ENCODE results near the gene HOMEZ.
"Not testable (repeated sequence)": the region's sequence is repeated elsewhere in the genome, so short reads cannot be mapped to it uniquely, and the experiment has no call there.

The HOMEZ gene, protein sequence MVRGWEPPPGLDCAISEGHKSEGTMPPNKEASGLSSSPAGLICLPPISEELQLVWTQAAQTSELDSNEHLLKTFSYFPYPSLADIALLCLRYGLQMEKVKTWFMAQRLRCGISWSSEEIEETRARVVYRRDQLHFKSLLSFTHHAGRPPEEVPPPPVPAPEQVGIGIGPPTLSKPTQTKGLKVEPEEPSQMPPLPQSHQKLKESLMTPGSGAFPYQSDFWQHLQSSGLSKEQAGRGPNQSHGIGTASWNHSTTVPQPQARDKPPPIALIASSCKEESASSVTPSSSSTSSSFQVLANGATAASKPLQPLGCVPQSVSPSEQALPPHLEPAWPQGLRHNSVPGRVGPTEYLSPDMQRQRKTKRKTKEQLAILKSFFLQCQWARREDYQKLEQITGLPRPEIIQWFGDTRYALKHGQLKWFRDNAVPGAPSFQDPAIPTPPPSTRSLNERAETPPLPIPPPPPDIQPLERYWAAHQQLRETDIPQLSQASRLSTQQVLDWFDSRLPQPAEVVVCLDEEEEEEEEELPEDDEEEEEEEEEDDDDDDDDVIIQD

GRCh38 chr14:23286020-23286901 lies at the start of gene HOMEZ:
Gene HOMEZ (minus strand): TSS chr14:23286132. CDS start chr14:23285952, 180 bp downstream.
- peak; percentile 99 for DNase-seq (ENCODE audit: low spot score)

- DNase-seq (ENCODE audit: low spot score): no peak
Measured at GRCh38 chr14:23335623-23336022, 49.7 kb upstream of the HOMEZ start.

- peak; percentile 71 for DNase-seq (ENCODE audit: low spot score)
Measured at GRCh38 chr14:23327947-23328744, 42.2 kb upstream of the HOMEZ start.

DNA sequence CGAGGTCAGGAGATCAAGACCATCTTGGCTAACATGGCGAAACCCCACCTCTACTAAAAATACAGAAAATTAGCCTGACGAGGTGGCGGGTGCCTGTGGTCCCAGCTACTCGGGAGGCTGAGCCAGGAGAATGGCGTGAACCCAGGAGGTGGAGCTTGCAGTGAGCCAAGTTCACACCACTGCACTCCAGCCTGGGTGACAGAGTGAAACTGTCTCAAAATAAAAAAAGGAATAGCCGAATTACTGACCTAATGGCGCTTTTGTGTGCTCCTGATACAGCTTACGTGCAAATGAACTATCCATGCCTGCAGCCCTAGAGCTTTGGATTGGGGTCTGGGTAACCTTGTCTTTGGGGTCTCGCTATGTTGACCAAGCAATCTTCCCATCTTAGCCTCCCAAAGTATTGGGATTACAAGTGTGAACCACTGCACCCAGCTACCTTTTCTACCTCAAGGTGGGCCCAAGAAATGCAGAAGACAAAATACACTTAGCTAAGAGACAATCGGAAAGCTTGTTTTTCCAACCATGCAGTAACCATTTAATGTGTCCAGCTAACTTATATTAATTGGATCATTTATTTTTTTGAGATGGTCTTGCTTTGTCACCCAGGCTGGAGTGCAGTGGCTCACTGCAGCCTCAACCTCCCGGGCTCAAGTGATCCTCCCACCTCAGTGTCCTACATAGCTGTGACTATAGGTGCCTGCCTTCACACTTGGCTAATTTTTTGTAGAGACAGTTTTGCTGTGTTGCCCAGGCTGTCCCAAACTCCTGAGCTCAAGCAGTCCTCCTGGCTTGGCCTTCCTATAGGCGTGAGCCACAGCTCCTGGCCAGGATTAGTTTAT lies 40.8 kb upstream of the HOMEZ start:
- no peak for DNase-seq (ENCODE audit: low spot score)

- not testable (repeated sequence) for DNase-seq (ENCODE audit: low spot score)
Measured at GRCh38 chr14:23325746-23326145, 39.8 kb upstream of the HOMEZ start.

DNA sequence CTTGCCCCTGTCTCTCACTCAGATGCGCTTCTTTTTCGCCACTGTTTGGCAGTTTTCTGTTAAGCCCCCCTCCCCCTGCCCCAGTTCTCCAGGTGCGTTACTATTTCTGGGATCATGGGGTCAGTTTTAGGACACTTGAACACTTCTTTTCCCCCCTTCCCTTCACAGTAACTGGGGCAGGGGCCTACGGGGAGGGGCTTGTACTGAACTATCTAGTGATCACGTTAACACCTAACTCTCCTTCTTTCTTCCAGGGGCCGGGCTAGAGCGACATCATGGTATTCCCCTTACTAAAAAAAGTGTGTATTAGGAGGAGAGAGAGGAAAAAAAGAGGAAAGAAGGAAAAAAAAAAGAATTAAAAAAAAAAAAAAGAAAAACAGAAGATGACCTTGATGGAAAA lies 39.1 kb upstream of the HOMEZ start:
- DNase-seq (ENCODE audit: low spot score): no peak

DNA sequence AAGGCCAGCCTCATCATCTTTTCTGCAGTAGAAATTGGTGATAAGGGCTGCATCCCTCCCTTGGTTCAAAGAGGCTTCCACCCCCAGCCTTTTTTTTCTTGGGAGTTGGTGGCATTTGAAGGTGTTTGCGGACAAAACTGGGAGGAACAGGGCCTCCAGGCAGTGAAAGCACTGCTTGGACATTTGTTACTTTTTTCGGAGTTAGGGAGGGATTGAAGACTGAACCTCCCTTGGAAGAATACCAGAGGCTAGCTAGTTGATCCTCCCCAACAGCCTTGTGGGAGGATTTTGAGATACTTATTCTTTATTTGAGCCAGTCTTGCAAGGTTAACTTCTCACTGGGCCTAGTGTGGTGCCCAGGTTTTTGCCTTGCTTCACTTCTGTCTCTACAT lies 38.5 kb upstream of the HOMEZ start:
- DNase-seq (ENCODE audit: low spot score): no peak

- no peak for DNase-seq (ENCODE audit: low spot score)
Measured at GRCh38 chr14:23323838-23324454, 38.0 kb upstream of the HOMEZ start.

DNA sequence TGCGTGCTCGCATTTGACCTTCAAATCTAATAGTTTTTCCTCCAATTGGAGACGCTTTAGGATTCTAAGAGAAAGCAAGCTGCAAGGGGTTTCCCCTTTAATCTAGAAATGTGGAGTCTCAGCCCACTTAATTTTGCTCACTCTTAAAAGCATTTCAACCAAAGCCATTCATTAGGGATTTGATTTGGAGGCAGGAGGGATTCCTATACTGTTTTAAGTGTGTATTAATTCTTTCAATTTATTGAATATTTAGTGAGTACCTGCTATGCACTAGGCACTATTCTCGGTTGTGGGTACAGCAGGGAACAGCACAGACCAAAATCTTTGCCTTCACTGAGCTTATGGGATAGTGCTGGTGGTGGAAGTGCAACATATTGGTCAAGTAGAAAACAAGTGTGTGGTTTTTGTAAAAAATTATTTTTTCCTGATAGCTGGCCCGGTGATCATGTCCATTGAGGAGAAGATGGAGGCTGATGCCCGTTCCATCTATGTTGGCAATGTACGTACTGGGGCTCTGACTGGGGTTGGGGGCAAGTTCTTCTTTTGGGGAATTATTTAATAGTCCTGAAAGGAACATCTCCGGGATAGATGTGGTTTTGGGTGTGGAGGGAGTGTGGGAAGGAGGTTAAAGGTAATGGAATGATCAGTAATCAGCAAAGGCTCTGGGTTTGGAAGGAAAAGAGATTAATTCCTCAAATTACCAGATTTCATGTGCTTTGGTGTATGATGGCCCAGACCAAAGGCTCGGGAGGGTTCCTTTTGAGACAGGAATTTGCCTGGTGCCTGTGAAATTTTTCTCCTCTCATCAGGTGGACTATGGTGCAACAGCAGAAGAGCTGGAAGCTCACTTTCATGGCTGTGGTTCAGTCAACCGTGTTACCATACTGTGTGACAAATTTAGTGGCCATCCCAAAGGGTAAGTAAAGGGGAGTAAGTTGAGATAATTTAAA lies 36.9 kb upstream of the HOMEZ start:
- DNase-seq (ENCODE audit: low spot score): peak; percentile 34

GRCh38 chr14:23321572-23322547 lies 35.9 kb upstream of the HOMEZ start:
- DNase-seq (ENCODE audit: low spot score): peak; percentile 76

GRCh38 chr14:23320584-23321571 lies 34.9 kb upstream of the HOMEZ start, which contains the start of gene PABPN1:
Gene PABPN1 (plus strand): TSS chr14:23321457. CDS start chr14:23321470, 13 bp downstream.
- peak; percentile 100 for DNase-seq (ENCODE audit: low spot score)

GRCh38 chr14:23319746-23320583 lies 34.0 kb upstream of the HOMEZ start:
- no peak for DNase-seq (ENCODE audit: low spot score)

GRCh38 chr14:23316300-23316699 lies 30.4 kb upstream of the HOMEZ start:
- DNase-seq (ENCODE audit: low spot score): no peak

- DNase-seq (ENCODE audit: low spot score): no peak
Measured at GRCh38 chr14:23310546-23310945, 24.6 kb upstream of the HOMEZ start.

GRCh38 chr14:23308721-23309445 lies 23.0 kb upstream of the HOMEZ start:
- DNase-seq (ENCODE audit: low spot score): no peak

Data from kidney tubule cell (primary cell).